Stimulated activated effector memory CD8-positive, alpha-beta T cell treated with anti-CD3 and anti-CD28 coated beads, Interleukin-12 subunit alpha, Interleukin-12 subunit beta, amount 100 ng/mL, for 72 hours (primary cell): Measurements from ENCODE around the gene PTGES3.

Source experiments
- ATAC-seq: fragments of 150-1000 bp; cut with Tn5 transposase; 2 replicates; pipeline ENCODE4 v1.10.0; 2021
- DNase-seq, 2 donors: peaks; one replicate each; pipeline ENCODE4 v3.0.0; 2021 to 2022; ENCODE audit warnings: low spot score in 2 of 2
- H3K27ac Mint-ChIP-seq: one replicate; pipeline ENCODE4 v1.8.0; 2022; ENCODE audit warnings: mild to moderate bottlenecking, mixed read lengths
- H3K36me3 Mint-ChIP-seq: one replicate; pipeline ENCODE4 v1.8.0; 2022; ENCODE audit warnings: mild to moderate bottlenecking, mixed read lengths
- H3K4me1 Mint-ChIP-seq: one replicate; pipeline ENCODE4 v1.8.0; 2022; ENCODE audit warnings: mixed read lengths
- H3K4me3 Mint-ChIP-seq: one replicate; pipeline ENCODE4 v1.8.0; 2022; ENCODE audit warnings: mild to moderate bottlenecking, mixed read lengths
- H3K9me3 Mint-ChIP-seq: one replicate; pipeline ENCODE4 v1.8.0; 2022; ENCODE audit warnings: mixed read lengths

The PTGES3 gene

DNA sequence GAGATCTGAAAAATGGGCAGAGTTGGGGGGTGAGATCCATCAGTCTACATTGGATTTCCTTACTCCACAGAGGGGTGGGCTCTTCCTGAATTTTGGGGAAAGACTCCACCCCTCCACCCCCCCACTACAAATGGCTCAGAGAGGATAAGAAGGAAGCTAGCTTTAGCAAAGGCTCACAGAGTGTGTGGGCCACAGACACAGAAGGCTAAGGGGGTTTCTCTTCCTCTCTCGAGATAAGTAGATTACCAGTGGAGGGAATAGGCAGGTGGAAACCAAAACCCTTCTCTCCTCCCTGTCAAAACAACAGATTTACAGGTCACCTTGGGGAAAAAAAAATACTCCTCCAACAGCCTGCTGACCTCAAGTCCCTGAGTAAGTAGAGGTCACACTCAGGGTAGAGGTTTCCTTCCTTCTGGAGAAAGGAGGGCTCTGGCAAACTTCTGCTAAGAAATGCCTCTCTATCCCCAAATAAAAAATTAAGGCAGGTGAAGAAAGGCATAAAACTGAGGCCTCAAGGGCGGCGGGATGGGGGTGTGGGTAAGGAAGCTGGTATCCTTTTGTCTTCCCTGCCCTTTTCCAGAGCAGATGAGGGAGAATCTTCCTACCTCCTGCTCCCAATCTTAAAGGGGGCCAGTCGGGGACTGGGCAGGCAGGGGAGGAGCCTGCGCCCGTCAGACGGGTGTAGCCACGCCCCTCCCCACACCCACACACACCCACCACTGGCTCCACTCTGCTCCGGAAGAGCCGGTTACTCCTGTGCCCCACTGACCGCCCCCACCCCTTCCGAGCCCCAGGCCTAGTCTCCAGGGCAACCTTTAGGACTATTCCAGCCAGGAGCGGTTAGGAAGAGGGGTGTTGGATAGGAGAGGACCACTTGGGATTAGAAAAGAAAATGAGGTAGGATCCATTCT, 56.0 kb downstream of the PTGES3 start:
- H3K4me1 Mint-ChIP-seq = peaks cover 79% of the 10 kb centered on the region
- ATAC-seq (no peak), DNase-seq (peak; percentile 46 to 83)
- H3K4me3 Mint-ChIP-seq = peak overlapping the region; percentile 98
- no peaks in the 10 kb centered on the region for H3K9me3 Mint-ChIP-seq
- H3K27ac Mint-ChIP-seq = peak overlapping the region; percentile 73
- H3K36me3 Mint-ChIP-seq = peaks cover 63% of the 10 kb centered on the region

DNA sequence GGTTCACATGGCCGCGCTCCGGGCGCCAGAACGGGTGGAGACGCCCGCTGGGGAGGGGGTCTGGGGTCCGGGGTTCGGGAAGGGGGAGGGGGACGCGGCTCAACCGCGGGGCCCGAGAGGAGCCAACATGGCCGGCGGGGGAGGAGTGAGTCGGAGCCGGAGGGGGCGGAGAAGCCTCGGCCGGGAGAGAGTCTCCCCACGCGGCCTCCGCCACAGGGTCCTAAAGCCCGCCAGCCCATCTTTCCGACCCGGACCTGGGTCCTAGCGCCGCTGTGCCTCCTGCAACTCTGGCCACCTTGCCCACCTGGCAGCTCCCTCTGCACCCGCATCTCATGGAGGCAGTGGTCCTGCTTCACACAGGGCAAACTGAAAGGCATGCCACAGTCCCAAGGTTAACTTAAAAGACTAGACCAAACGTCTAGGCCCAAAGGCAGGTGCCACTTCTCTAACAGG, 57.9 kb downstream of the PTGES3 start, which contains the start of gene BAZ2A:
BAZ2A (minus strand) TSS at position 147 of the 453 bp plus-strand sequence. CDS start 12,796 bp downstream, outside the sequence.
- Mint-ChIP-seq H3K4me3 (peak within 1 kb of the TSS; percentile 98), H3K27ac (peak within 1 kb of the TSS; percentile 81), H3K9me3 (no peaks in the 10 kb centered on the region), H3K4me1 (peaks cover 77% of the 10 kb centered on the region), H3K36me3 (peaks cover 64% of the 10 kb centered on the region)
- ATAC-seq (peak; percentile 85), DNase-seq (peak; percentile 74 to 91)

DNA sequence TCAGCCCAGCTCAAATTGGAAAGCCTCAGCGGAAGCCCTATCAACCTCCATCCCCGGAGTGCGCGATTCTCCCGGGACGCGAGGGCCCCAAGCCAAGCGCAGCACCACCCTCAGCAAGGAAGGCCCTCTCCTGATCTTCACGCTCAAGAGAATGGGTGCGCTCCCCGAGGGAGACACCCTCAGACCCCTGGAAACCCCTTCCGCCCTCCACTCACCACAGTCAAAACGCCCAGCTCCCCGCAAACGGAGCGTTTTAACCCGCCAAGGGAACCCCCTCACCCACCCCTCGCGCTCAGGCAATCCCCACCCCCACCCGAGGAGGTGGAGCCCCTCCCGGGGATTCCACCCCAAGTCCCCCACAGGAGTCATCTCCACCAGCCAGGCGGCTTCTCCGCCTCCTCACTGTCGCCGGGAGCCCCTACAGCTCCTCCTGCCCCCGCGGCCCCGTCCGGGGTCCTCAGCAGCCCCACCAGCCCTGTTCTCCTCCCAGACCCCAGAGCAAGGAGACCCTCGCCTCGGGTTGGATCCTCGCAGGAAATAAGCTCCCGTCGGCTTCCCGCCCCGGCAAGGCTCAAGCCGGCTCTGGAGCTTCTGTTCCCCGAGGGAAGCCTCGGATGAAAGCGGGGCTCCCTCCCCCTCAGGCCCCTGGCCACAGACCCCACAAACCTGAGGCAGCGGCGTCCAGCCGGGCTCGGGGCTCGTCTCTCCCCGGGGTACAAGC, 58.5 kb downstream of the PTGES3 start:
- peaks cover 64% of the 10 kb centered on the region for H3K36me3 Mint-ChIP-seq
- peak overlapping the region; percentile 98 for H3K4me3 Mint-ChIP-seq
- no peaks in the 10 kb centered on the region for H3K9me3 Mint-ChIP-seq
- peak; percentile 31 for ATAC-seq
- peaks cover 72% of the 10 kb centered on the region for H3K4me1 Mint-ChIP-seq
- peak; percentile 19 to 78 for DNase-seq
- peak overlapping the region; percentile 81 for H3K27ac Mint-ChIP-seq

DNA sequence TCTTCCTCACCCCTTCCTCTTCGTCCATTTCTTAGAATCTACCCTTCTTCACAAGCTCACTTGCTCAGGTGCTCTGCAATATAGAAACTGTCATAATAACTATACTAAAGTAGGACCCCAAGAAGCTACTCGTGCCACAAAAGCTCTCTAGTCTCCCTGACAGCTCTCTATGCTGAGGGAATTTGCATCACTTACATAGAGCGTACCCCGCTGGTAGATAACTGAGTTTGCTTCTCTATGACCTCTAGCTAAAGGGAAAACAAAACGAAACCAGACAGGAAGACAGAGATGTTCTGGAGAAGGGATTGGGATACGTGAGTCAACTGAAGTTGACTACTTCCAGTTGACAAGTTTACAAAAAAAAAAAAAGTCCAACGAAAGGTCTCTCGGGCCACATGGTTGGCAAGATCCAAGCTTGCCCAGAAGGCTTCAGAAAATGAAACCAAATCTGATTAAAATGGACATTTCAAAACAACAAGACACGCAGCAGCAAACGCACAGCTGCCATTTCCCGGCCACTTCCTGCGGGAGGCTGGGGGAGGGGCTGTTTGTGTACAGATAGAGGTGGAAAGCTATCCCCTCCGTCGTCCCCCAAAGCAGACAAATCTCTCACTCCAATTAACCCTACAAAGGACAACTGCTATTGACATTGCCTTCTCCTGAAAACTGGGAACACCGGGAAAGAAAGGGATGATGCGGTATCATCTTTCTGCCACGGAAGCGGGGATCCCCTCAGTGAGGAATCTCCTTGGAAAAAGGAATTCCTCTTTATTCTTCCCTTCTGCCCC, 59.2 kb downstream of the PTGES3 start:
- Mint-ChIP-seq H3K4me1 (peaks cover 72% of the 10 kb centered on the region), H3K36me3 (peaks cover 64% of the 10 kb centered on the region), H3K9me3 (no peaks in the 10 kb centered on the region), H3K4me3 (peak overlapping the region; percentile 98), H3K27ac (peak overlapping the region; percentile 81)
- DNase-seq (peak in 1 of 2 donors; percentile 74), ATAC-seq (peak; percentile 27)

DNA sequence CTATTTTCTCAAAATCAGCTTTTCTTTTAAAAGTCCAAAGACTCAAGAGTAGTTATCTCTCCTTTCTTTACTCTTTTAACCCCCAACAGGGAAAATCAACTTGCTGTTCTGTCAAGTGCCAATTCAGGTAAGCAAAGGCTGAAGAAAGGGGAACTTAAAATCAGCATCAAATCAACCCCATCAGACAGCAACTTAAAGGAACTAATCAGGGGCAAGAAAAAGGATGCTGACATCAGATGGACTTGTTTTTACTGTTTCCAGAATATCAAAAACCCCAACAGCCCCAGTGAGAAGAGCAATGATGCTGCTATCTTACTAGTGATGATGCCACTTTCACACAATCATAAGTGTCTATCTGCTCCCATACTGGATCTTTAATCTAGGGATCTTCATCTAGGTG, 61.4 kb downstream of the PTGES3 start:
- Mint-ChIP-seq H3K9me3 (no peaks in the 10 kb centered on the region), H3K27ac (no peak overlapping the region), H3K4me1 (peaks cover 68% of the 10 kb centered on the region), H3K36me3 (peaks cover 84% of the 10 kb centered on the region), H3K4me3 (no peak overlapping the region)
- no peak for DNase-seq
- no peak for ATAC-seq

DNA sequence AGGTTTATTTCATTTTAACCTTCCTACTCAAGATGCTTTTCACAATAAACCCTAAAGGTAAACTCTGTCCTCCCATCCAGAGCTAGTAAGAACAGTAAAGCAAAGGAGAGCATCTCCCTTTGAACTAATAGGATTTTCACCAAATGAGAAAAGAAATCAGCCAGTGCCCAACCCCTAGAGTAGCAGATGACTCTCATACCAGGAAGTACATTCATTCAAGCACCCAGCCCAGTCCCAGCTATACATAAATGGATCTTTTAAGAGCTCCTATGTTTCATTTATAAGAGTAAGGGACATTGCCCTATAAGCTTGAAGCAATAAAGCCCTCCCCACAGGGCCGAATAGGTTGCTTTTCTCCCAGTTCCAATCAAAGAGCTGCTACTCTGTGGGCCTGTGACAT, 65.5 kb downstream of the PTGES3 start:
- Mint-ChIP-seq H3K36me3 (peaks cover 97% of the 10 kb centered on the region), H3K4me3 (no peak overlapping the region), H3K27ac (no peak overlapping the region), H3K4me1 (peaks cover 49% of the 10 kb centered on the region), H3K9me3 (no peaks in the 10 kb centered on the region)
- no peak for DNase-seq
- ATAC-seq = peak; percentile 52

DNA sequence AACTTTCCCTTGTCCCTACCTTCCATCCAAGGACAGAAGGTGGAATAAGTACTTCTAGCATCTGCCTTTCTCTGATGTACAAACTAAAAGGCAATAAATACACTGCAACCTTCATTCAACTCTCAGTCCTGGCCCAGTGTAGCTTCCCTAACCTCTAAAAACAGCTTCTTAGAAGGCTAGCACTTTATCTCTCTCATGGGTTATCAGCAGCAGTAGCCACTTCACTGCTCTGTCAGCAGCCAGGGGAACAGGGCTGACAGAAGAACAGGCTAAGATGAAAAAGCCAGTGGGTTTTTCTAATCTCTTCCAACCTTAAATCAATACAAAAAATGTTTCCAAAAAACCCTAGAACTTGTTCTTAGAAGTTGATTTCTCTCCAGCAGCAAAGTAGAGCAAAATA, 71.2 kb downstream of the PTGES3 start:
- peaks cover 97% of the 10 kb centered on the region for H3K36me3 Mint-ChIP-seq
- ATAC-seq = no peak
- H3K9me3 Mint-ChIP-seq = no peaks in the 10 kb centered on the region
- H3K4me3 Mint-ChIP-seq = no peak overlapping the region
- peak overlapping the region; percentile 86 for H3K27ac Mint-ChIP-seq
- DNase-seq = no peak
- H3K4me1 Mint-ChIP-seq = peaks cover 21% of the 10 kb centered on the region

DNA sequence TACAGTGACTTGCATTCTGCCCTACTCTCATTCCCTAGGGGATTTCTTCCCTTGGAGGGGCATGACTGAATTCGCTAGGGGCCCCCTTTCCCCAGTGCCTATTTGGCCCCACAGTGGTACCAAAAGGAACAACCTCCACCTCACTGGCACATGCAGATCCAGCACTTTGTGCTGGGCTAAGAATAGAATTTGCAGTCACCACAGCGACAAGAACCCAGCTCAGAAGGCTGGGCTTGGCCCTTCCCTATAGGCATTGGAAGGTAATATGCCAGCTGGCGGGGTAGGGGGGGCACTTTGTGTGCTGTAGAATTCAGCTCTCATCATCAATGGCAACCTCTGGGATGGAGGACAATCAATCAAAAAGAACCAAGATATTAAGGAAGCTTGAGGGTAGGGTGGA, 71.8 kb downstream of the PTGES3 start:
- ATAC-seq (no peak), DNase-seq (no peak)
- Mint-ChIP-seq H3K4me1 (peaks cover 21% of the 10 kb centered on the region), H3K4me3 (no peak overlapping the region), H3K9me3 (no peaks in the 10 kb centered on the region), H3K27ac (peak overlapping the region; percentile 55), H3K36me3 (peaks cover 100% of the 10 kb centered on the region)

DNA sequence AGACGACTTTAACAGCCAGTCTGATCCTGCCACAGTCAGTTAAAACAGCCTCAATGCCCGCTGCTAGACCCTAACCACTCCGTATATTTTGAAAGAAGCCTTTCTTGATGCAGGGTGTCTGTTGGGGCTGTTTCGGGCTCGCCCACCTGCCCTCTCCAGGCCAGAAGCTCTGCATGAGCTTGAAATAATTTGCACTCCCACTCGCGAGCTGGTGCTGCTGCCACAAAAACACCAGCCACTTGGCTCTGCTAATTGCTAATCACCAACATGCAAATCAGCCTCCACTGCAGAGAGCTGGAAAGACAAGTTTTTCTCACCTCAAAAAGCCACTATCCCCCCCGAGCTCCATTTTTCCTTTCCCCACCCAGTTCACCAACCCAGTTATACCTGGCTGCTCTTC, 73.5 kb downstream of the PTGES3 start:
- Mint-ChIP-seq H3K27ac (peak overlapping the region; percentile 33), H3K36me3 (peaks cover 100% of the 10 kb centered on the region), H3K4me1 (peaks cover 14% of the 10 kb centered on the region), H3K9me3 (no peaks in the 10 kb centered on the region), H3K4me3 (no peak overlapping the region)
- DNase-seq (no peak), ATAC-seq (no peak)
